ENCODE results near the gene SFT2D3. TPM values are rescaled to one million over a fixed set of nuclear protein-coding genes. Genes with fewer than 3 reads are reported as not detected.

SFT2D3 gene
- total and polyA plus RNA-seq, 9 of the 15 experiments (the other 6 are each of a cell fraction or from before 2014, with no cell fraction given): 7.5 to 9.9 (median 8.9) TPM; not detected in 2

GRCh38 chr2:127701193-127701650 lies at the start of gene SFT2D3 (continued):
- TF ChIP-seq ZSCAN29 (IDR thresholded peaks at IDR 0.05) (no peak), EP300 (IDR thresholded peaks at IDR 0.05; ENCODE audit: low read length) (no peak), NEUROD1 (IDR thresholded peaks at IDR 0.05; ENCODE audit: borderline replicate concordance, low read depth, low read length, partially characterized antibody) (peak; percentile 10), SAFB2 (IDR thresholded peaks at IDR 0.05; ENCODE audit: borderline replicate concordance, low read depth, low read length, severe bottlenecking) (no peak), ZNF253 (CRISPR knock-in tag; conservative IDR thresholded peaks at IDR 0.05) (no peak), ATF6 (CRISPR knock-in tag; IDR thresholded peaks at IDR 0.05) (0 out of 2 replicates have a peak, but pooled peaks have one; percentile 25), CC2D1A (IDR thresholded peaks at IDR 0.05) (no peak), HES1 (IDR thresholded peaks at IDR 0.05; ENCODE audit: low read depth) (no peak), SPI1 (IDR thresholded peaks at IDR 0.05; ENCODE audit: borderline replicate concordance, low read depth, low read length) (no peak), NFYB (IDR thresholded peaks at IDR 0.05; ENCODE audit: extremely low read depth, insufficient read length) (peak; percentile 54), XRCC5 (IDR thresholded peaks at IDR 0.05; ENCODE audit: low read depth, low read length) (no peak), BMI1 (IDR thresholded peaks at IDR 0.05; ENCODE audit: low read length) (no peak), CHCHD3 (CRISPR knock-in tag; IDR thresholded peaks at IDR 0.05) (0 out of 2 replicates have a peak, but pooled peaks have one; percentile 3), BHLHE40 (IDR thresholded peaks at IDR 0.05; ENCODE audit: low read length) (peak; percentile 40), ZNF445 (CRISPR knock-in tag; IDR thresholded peaks at IDR 0.05; ENCODE audit: low read depth) (no peak), PCBP2 (IDR thresholded peaks at IDR 0.05; ENCODE audit: low read depth, low read length, poor library complexity, severe bottlenecking) (no peak), E2F1 (CRISPR knock-in tag; IDR thresholded peaks at IDR 0.05) (no peak), BCL6 (CRISPR knock-in tag; IDR thresholded peaks at IDR 0.05) (no peak), HCFC1 (IDR thresholded peaks at IDR 0.05; ENCODE audit: low read depth, low read length) (peak; percentile 59; the same call in 1 of the 2 replicates), ZC3H11A (IDR thresholded peaks at IDR 0.05; ENCODE audit: low read depth, low read length) (no peak; the same call in 1 of the 2 replicates), SRSF3 (IDR thresholded peaks at IDR 0.05; ENCODE audit: insufficient read depth, low read length) (no peak), CCNT2 (IDR thresholded peaks at IDR 0.05; ENCODE audit: borderline replicate concordance, extremely low read depth, insufficient read length, low read depth, low read length) (no peak), SNRNP70 (optimal IDR thresholded peaks at IDR 0.05; ENCODE audit: low read depth, low read length) (no peak)
- TF ChIP-seq, protein P1, sequence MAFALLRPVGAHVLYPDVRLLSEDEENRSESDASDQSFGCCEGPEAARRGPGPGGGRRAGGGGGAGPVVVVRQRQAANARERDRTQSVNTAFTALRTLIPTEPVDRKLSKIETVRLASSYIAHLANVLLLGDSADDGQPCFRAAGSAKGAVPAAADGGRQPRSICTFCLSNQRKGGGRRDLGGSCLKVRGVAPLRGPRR (CRISPR knock-in tag; IDR thresholded peaks at IDR 0.05): no peak
- TF ChIP-seq, protein P2, sequence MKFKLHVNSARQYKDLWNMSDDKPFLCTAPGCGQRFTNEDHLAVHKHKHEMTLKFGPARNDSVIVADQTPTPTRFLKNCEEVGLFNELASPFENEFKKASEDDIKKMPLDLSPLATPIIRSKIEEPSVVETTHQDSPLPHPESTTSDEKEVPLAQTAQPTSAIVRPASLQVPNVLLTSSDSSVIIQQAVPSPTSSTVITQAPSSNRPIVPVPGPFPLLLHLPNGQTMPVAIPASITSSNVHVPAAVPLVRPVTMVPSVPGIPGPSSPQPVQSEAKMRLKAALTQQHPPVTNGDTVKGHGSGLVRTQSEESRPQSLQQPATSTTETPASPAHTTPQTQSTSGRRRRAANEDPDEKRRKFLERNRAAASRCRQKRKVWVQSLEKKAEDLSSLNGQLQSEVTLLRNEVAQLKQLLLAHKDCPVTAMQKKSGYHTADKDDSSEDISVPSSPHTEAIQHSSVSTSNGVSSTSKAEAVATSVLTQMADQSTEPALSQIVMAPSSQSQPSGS (CRISPR knock-in tag; IDR thresholded peaks at IDR 0.05): no peak

All from K562 (cell line).